Activated naive CD4-positive, alpha-beta T cell treated with anti-CD3 and anti-CD28 coated beads, Interleukin-2, amount 50 U/mL, for 24 hours (primary cell): ENCODE results near the gene RAET1E.
"Not testable (repeated sequence)": the region's sequence is repeated elsewhere in the genome, so short reads cannot be mapped to it uniquely, and the experiment has no call there.

Experiments used
- H3K27ac Mint-ChIP-seq: one replicate; pipeline ENCODE4 v1.8.0; 2021; ENCODE audit warnings: mild to moderate bottlenecking, mixed read lengths
- H3K27me3 Mint-ChIP-seq: one replicate; pipeline ENCODE4 v1.8.0; 2021; ENCODE audit warnings: mixed read lengths
- H3K36me3 Mint-ChIP-seq: one replicate; pipeline ENCODE4 v1.8.0; 2021; ENCODE audit warnings: mixed read lengths
- H3K4me1 Mint-ChIP-seq: one replicate; pipeline ENCODE4 v1.8.0; 2021; ENCODE audit warnings: mixed read lengths
- H3K4me3 Mint-ChIP-seq: one replicate; pipeline ENCODE4 v1.8.0; 2021; ENCODE audit warnings: mild to moderate bottlenecking, mixed read lengths
- H3K9me3 Mint-ChIP-seq: one replicate; pipeline ENCODE4 v1.8.0; 2021; ENCODE audit warnings: mixed read lengths

RAET1E gene

DNA sequence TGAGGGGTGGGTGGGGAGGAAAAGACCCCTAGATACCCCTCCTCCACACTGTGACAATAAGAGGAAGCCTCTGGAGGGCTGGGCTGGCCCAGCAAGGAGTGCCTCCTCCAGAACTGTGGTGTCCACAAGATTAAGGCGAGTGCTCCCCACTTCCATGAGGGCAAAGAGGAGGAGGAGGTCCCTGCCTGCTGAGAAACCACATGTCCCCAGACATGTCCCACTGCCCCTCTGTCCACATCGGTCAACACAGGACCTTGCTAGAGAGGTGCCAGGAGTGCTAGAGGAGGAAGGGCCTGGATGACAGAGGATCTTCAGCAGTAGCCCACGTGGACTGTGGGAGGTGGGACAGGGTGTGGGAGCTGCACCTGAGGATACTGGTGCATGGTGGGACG lies 21.9 kb upstream of the RAET1E start:
- Mint-ChIP-seq H3K36me3 (no peaks in the 10 kb centered on the region), H3K27ac (no peak overlapping the region), H3K4me1 (peaks cover 10% of the 10 kb centered on the region), H3K27me3 (peaks cover 28% of the 10 kb centered on the region), H3K9me3 (no peaks in the 10 kb centered on the region), H3K4me3 (no peak overlapping the region)

DNA sequence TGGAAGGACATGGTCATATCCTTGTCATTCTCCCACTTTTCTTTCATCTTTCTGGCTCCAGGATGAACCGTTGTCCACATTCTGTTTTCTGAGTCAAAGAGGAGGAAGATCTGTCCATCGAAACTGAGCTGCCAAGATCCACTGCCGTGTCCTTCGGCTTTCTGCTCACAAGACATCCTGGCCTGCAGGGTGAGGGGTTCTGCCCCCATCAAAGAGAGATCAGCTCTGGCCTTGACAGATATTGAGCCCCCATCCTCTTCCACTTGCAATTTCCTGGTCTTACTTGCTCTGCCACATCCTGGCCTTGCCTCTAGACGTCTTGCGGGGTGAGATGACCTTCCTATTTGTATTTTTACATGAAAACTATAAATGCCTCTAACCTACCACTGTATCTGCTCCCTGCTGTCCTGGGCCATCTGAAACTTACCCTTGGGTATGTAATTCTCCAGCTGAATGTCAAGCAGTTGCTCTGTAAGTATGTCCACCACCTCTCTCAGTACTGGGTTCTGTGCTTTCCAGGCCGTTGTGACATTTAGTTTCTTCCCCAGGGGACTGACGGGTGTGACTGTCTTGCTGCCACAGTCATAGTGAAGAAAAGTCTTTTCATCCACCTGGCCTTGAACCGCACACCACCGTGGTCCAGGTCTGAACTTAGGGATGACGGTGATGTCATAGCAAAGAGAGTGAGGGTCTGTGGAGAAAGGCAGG lies 21.4 kb upstream of the RAET1E start:
- H3K4me3 Mint-ChIP-seq, H3K4me1 Mint-ChIP-seq, H3K27ac Mint-ChIP-seq, H3K9me3 Mint-ChIP-seq, H3K36me3 Mint-ChIP-seq: not testable (repeated sequence)
- H3K27me3 Mint-ChIP-seq: peaks cover 23% of the 10 kb centered on the region

DNA sequence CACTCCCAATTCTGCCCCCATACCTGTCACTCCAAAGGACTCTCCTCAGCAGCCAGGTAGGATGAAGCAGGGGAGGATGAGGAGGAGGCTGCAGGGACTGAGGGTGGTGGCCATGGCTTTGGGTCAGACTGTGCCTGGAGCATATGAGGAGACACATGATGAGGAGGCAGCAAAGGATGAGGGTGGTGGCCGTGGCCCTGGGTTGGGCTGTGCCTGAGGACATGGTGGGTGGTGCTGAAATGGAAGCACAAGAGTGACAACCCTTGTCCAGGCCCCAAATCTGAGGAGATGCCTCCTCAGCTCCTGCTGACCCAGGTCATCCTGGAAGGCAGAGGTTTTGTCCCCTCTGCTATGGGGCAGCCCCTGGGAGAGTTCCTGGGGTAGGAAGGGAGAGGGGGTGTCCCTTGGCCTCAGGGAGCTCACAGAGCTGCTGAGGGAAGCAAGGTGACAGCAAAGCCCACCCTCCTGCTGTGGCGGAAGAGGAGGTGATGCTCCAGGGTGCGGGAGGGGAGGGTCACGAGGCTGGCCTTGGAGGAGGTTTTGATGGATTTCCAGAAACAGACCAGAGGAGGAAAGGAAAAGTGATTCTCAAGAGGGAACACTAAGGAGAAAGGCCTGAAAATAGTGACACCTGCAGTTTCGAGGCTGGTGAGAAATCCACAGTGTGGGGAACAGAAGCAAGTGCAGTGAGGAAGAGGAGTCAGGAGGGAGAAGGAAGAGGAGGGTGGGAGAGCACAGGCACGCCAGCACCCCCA lies 20.4 kb upstream of the RAET1E start:
- Mint-ChIP-seq H3K4me3 (no peak overlapping the region), H3K36me3 (no peaks in the 10 kb centered on the region), H3K27ac (no peak overlapping the region), H3K27me3 (peaks cover 18% of the 10 kb centered on the region), H3K9me3 (no peaks in the 10 kb centered on the region), H3K4me1 (peaks cover 6% of the 10 kb centered on the region)

DNA sequence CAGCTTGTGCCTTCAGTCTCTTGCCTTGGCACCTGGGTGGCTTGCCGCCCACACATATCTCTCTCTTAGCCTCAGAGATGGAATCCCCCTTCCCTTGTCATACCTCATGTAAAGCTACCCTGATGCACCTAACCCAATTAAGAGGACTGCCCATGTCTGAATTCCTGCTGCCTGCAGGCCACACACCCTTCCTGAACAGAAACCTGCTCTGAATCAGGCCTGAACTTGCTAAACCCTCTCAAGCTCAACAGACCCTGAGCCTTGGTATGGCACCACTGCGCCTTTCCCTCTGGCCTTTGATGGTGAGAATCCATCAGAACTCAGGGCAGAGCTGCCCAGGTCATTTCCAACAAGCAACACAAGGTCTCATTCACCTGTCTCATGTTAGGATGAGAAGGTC lies 19.8 kb upstream of the RAET1E start:
- H3K27me3 Mint-ChIP-seq: peaks cover 16% of the 10 kb centered on the region
- H3K4me1 Mint-ChIP-seq: no peaks in the 10 kb centered on the region
- H3K27ac Mint-ChIP-seq: no peak overlapping the region
- no peaks in the 10 kb centered on the region for H3K36me3 Mint-ChIP-seq
- no peaks in the 10 kb centered on the region for H3K9me3 Mint-ChIP-seq
- H3K4me3 Mint-ChIP-seq: no peak overlapping the region

DNA sequence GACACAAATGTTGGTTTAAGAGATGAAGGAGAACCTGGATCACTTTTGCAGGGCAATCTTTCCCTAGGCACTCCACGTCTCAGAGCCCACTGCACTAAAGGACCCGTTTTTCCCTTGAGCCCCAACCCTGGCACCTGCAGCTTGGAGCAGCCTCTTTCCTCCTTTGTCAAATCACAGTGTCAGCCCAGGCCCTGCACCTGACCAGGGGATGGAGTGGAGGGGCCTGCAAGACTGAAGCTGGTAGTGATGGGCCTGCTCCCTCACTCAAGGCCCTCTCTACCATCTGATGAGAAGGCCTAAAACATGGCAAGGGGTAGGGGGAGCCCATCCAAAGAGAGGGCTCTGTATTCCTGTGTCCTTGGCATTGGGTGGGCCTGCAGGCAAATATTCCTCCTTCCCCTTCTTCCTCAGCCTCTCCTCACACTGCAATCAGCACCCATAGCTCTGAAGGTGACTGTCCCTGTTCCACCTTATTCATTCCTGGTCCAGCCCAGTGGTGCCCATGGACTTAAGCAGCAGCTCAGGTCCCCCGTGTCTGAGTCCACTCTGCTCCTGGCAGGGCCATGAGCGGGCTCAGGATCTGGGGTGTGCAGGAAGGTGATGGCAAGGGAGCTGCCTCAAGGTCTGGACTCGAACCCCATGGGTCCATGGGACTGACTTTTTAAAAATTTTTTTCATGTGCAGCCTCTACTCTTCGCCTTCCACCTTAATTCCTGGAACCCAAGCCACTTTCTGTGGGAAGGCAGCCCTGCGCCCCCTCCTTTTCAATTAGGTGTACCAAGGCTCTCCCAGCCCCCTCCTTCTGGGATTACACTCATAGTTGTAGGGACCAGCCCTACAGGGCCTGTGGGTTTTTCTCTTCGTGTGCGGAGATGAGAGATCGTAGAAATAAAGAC lies 18.3 kb upstream of the RAET1E start:
- Mint-ChIP-seq H3K9me3 (no peaks in the 10 kb centered on the region), H3K4me1 (no peaks in the 10 kb centered on the region), H3K36me3 (no peaks in the 10 kb centered on the region), H3K27ac (no peak overlapping the region), H3K27me3 (peaks cover 8% of the 10 kb centered on the region), H3K4me3 (no peak overlapping the region)

DNA sequence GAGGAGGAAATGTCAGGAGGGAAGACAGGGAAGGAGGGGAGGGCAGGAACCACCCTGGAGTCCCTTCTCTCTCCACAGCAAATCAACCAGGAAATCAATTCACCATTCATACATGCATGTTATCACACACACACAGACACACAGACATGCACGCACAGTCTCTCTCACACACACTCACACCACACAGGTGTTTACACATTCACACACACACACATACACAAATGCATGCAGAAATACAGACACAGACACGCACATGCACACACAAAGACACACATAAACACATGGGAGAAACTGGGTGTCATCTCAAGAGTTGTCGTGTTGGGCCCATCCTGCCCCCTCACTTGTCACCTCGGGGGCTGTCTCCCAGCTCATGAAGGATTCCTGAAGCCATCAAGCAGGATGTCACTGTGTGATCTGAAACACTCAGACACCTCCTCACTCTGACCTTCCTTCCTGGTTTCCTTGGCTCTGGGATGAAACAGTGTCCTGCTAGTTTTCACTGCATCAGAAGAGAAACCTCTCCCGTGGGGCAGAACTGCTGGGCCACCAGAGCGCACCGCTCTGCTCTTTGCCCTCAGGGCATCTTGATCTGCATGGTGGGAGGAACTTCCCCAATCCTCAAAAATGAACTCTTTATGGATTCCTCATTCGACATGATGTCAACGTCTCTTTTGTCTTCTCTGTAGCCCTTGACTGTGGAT lies 15.8 kb upstream of the RAET1E start:
- H3K4me1 Mint-ChIP-seq: no peaks in the 10 kb centered on the region
- peaks cover 8% of the 10 kb centered on the region for H3K27me3 Mint-ChIP-seq
- H3K27ac Mint-ChIP-seq: no peak overlapping the region
- no peaks in the 10 kb centered on the region for H3K9me3 Mint-ChIP-seq
- no peaks in the 10 kb centered on the region for H3K36me3 Mint-ChIP-seq
- no peak overlapping the region for H3K4me3 Mint-ChIP-seq

DNA sequence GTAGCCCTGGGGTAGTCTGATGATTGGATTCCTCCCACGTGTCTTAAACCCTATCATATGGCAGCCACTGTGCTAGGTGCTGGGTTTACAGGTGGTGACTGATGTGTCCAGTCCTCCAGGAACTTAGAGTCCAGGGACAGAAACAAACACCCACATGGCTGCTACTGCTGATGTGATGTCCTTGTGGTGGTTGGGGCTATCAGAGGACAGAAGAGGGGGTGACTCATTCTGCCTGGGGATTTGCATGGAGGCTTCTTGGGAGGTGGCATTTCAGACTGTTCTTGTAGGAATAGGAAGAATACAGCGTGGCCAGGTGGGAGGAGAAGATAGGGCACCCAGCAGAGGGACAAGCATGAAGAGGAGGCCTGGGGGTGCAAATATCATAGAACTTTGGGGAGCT lies 15.2 kb upstream of the RAET1E start:
- Mint-ChIP-seq H3K4me1 (no peaks in the 10 kb centered on the region), H3K36me3 (no peaks in the 10 kb centered on the region), H3K27ac (no peak overlapping the region), H3K9me3 (peaks cover 2% of the 10 kb centered on the region), H3K4me3 (no peak overlapping the region), H3K27me3 (peaks cover 8% of the 10 kb centered on the region)

DNA sequence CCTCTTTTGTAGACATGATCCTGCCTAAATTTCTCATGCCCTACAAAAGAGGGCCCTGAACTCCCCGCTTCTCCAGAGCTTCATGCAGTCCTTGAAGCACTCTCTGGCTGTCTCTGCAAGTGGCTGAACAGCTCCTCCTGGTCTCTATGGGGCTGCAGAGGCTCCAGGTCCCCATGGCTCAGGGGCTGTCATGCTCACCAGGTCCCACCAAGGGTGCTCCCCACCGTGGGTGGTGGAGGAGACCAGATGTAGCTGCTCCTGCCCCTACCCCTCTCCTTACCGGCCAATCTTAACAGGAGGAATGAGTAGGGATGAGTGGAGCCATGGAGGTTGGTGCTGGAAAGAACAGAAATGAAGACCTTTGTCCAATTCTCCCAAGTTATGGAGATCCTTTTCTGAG lies 14.8 kb upstream of the RAET1E start:
- H3K4me1 Mint-ChIP-seq, H3K27ac Mint-ChIP-seq, H3K36me3 Mint-ChIP-seq, H3K4me3 Mint-ChIP-seq, H3K27me3 Mint-ChIP-seq, H3K9me3 Mint-ChIP-seq: not testable (repeated sequence)

DNA sequence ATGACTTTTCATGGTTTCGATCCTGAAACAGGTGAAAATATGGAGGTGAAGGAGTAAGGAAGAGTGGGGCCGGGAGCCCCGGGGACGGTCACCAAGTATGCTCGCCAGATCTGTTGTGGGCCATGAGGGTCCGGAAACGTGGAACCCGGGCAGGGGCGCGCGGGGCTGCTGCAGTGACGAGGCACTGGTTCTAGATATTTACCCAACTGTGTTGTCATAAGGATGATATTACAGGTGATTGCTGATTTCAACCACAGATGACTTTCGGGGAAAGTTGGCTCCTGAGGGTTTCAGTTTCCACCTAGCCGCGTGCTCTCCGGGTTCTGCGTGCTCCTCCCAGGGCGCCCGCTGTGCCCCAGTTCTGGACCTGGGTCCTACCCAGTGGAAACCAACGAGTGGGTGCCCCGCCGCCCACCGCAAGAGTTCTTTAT lies 12.8 kb upstream of the RAET1E start:
- H3K4me1 Mint-ChIP-seq: no peaks in the 10 kb centered on the region
- peaks cover 5% of the 10 kb centered on the region for H3K9me3 Mint-ChIP-seq
- H3K27ac Mint-ChIP-seq: no peak overlapping the region
- peaks cover 2% of the 10 kb centered on the region for H3K36me3 Mint-ChIP-seq
- no peak overlapping the region for H3K4me3 Mint-ChIP-seq
- H3K27me3 Mint-ChIP-seq: peaks cover 8% of the 10 kb centered on the region

DNA sequence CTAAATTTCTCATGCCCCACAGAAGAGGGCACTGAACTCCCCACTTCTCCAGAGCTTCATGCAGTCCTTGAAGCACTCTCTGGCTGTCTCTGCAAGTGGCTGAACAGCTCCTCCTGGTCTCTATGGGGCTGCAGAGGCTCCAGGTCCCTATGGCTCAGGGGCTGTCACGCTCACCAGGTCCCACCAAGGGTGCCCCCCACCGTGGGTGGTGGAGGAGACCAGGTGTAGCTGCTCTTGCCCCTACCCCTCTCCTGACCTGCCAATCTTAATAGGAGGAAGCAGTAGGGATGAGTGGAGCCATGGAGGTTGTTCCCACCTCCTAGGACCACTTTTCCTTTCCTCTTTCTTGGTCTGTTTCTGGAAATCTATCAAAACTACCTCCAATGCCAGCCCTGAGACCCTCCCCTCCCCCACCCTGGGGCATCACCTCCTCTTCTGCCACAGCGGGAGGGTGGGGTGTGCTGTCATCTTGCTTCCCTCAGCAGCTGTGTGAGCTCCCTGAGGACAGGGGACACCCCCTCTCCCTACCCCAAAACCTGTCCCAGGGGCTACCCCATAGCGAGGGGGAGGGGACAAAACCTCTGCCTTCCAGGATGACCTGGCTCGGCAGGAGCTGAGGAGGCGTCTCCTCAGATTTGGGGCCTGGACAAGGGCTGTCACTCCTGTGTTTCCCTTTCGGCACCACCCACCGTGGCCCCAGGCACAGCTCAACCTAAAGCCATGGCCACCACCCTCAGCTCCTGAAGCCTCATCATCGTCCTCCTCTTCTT lies 12.0 kb upstream of the RAET1E start:
- peaks cover 8% of the 10 kb centered on the region for H3K27me3 Mint-ChIP-seq
- no peaks in the 10 kb centered on the region for H3K4me1 Mint-ChIP-seq
- peaks cover 2% of the 10 kb centered on the region for H3K36me3 Mint-ChIP-seq
- H3K27ac Mint-ChIP-seq: no peak overlapping the region
- no peak overlapping the region for H3K4me3 Mint-ChIP-seq
- peaks cover 5% of the 10 kb centered on the region for H3K9me3 Mint-ChIP-seq

DNA sequence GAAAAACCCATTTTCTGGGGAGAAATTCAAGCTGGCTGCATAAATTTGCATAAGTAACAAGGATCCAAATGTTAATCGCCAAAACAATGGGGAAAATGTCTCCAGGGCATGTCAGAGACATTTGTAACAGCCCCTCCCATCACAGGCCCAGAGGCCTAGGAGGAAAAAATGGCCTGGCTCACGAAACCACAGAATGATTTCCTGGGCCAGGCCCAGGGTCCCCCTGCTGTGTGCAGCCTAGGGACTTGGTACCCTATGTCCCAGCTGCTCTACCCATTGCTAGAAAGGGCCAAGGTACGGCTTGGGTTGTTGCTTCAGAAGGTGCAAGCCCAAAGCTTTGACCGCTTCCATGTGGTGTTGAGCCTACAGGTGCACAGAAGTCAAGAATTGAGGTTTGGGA lies 10.6 kb upstream of the RAET1E start:
- H3K27me3 Mint-ChIP-seq, H3K9me3 Mint-ChIP-seq, H3K36me3 Mint-ChIP-seq, H3K27ac Mint-ChIP-seq, H3K4me3 Mint-ChIP-seq, H3K4me1 Mint-ChIP-seq: not testable (repeated sequence)

DNA sequence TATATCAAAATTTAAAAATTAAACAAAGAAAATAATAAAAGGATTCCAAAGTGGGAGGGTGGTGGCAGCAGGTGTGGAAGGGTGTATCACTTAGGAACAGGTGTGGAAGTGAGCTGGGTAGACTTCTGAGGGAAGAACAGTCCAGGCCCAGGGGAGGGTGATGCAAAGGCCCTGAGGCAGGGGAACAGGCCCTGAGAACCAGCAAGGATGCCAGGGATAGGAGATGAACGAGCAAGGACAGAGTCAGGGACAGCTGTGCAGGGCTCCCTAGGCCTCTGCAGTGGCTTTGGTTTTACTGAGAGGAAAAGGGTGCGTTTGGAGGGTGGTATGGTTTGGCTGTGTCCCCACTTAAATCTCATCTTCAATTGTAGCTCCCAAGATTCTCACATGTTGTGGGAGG lies 9.4 kb upstream of the RAET1E start:
- Mint-ChIP-seq H3K9me3 (peaks cover 5% of the 10 kb centered on the region), H3K27ac (no peak overlapping the region), H3K27me3 (peaks cover 6% of the 10 kb centered on the region), H3K36me3 (peaks cover 2% of the 10 kb centered on the region), H3K4me1 (no peaks in the 10 kb centered on the region), H3K4me3 (no peak overlapping the region)

DNA sequence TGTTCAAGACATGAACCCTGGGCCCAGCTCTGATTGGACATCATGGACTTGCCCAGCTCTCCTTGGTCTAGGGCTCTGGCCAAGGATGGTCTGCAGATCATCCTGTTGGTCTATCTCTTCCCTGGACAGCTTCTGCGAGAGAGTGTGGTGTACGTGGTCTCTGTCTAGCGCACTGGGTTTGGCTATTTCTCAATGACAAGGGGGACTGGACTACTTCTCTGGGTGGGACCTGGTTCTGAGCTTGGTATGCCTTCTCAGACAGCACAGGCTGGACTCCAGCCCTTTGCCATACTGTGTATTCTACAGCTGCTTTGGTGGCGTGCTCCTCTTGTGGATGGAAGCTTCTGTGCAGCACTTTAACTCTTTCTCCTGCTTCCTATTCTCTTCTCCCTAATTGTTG lies 8.5 kb upstream of the RAET1E start:
- Mint-ChIP-seq H3K4me3 (no peak overlapping the region), H3K36me3 (peaks cover 2% of the 10 kb centered on the region), H3K4me1 (no peaks in the 10 kb centered on the region)

DNA sequence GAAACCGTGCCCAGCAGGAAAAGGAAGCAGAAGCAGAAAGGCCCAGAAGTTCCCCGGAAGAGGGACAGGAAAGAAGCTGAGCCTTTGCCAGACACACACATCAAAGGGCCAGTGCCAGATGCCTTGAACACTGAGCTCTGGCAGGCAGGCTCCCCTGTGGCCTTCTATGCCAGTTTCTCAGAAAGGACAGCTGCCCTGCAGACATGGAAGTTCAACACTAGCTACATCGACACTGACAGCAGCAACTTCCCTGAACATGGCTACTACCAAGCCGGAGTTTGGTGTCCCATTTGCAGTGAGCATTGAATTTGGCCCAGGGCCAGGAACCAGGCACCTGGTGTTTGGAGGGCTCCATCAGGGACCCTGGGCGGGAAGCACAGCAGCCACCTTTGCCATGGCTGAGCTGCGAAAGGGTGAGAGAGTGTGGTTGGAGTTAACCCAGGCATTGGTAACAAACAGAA lies 8.0 kb upstream of the RAET1E start:
- Mint-ChIP-seq H3K27ac (no peak overlapping the region), H3K9me3 (peaks cover 5% of the 10 kb centered on the region), H3K36me3 (peaks cover 2% of the 10 kb centered on the region), H3K4me3 (no peak overlapping the region), H3K4me1 (no peaks in the 10 kb centered on the region), H3K27me3 (peaks cover 6% of the 10 kb centered on the region)

More for the DNA sequence above, 8.5 kb upstream of the RAET1E start:
- H3K9me3 Mint-ChIP-seq: peaks cover 5% of the 10 kb centered on the region
- no peak overlapping the region for H3K27ac Mint-ChIP-seq
- peaks cover 6% of the 10 kb centered on the region for H3K27me3 Mint-ChIP-seq
